NCI-H2107 treated with DMSO at 0.1 percent for 48 hours (cell line): ENCODE results near the gene MUC15.

Experiments
- DNase-seq: peaks from one replicate; lab custom pipeline; 2025; ENCODE audit not compliant: unreplicated experiment; lab: John Stamatoyannopoulos, UW

MUC15 gene

GRCh38 chr11:26575946-26576345, 3.9 kb upstream of the MUC15 start:
- DNase-seq, result no peak

- no peak for DNase-seq
Measured at GRCh38 chr11:26573896-26574295, 1.8 kb upstream of the MUC15 start.

- DNase-seq, result no peak
Measured at GRCh38 chr11:26572770-26573402, 823 bp upstream of the MUC15 start.

- DNase-seq, result no peak
Measured at GRCh38 chr11:26569646-26570045, 2.4 kb downstream of the MUC15 start.

GRCh38 chr11:26558190-26558589, 13.9 kb downstream of the MUC15 start:
- no peak for DNase-seq

- no peak for DNase-seq
Measured at GRCh38 chr11:26557666-26558065, 14.4 kb downstream of the MUC15 start.

- DNase-seq, result no peak
Measured at GRCh38 chr11:26556582-26556981, 15.5 kb downstream of the MUC15 start.

- DNase-seq, result no peak
Measured at GRCh38 chr11:26554455-26554854, 17.6 kb downstream of the MUC15 start.

- no peak for DNase-seq
Measured at GRCh38 chr11:26553182-26553581, 18.9 kb downstream of the MUC15 start.

- no peak for DNase-seq
Measured at GRCh38 chr11:26551186-26551801, 20.8 kb downstream of the MUC15 start.

GRCh38 chr11:26550022-26550421, 22.0 kb downstream of the MUC15 start:
- DNase-seq, result no peak

GRCh38 chr11:26549176-26549575, 22.9 kb downstream of the MUC15 start:
- no peak for DNase-seq

- no peak for DNase-seq
Measured at GRCh38 chr11:26541870-26542269, 30.2 kb downstream of the MUC15 start.

GRCh38 chr11:26539517-26539916, 32.5 kb downstream of the MUC15 start:
- DNase-seq, result no peak

- no peak for DNase-seq
Measured at GRCh38 chr11:26537341-26537740, 34.7 kb downstream of the MUC15 start.

- DNase-seq, result no peak
Measured at GRCh38 chr11:26527685-26528084, 44.4 kb downstream of the MUC15 start.

GRCh38 chr11:26522912-26523610, 49.0 kb downstream of the MUC15 start:
- DNase-seq, result no peak

GRCh38 chr11:26519469-26519868, 52.6 kb downstream of the MUC15 start:
- no peak for DNase-seq

GRCh38 chr11:26512196-26512595, 59.9 kb downstream of the MUC15 start:
- no peak for DNase-seq

GRCh38 chr11:26510756-26511155, 61.3 kb downstream of the MUC15 start:
- no peak for DNase-seq

- no peak for DNase-seq
Measured at GRCh38 chr11:26510164-26510563, 61.9 kb downstream of the MUC15 start.
